NCI-H2171 treated with DMSO at 0.1 percent for 48 hours (cell line): ENCODE measurements around the gene FOXO3.
"Not testable (repeated sequence)": the region's sequence is repeated elsewhere in the genome, so short reads cannot be mapped to it uniquely, and the experiment has no call there.

Experiments
- DNase-seq: peaks from one replicate; lab custom pipeline; 2025; lab: John Stamatoyannopoulos, UW

FOXO3 gene

GRCh38 chr6:108556250-108556649, 4.5 kb upstream of the FOXO3 start:
- no peak for DNase-seq

- no peak for DNase-seq
Measured at GRCh38 chr6:108556866-108557493, 3.7 kb upstream of the FOXO3 start.

GRCh38 chr6:108557494-108558371, 3.0 kb upstream of the FOXO3 start:
- DNase-seq, result peak; percentile 88

GRCh38 chr6:108558372-108559096, 2.2 kb upstream of the FOXO3 start:
- peak; percentile 98 for DNase-seq

- peak; percentile 92 for DNase-seq
Measured at GRCh38 chr6:108559097-108559883, 1.4 kb upstream of the FOXO3 start.

- peak; percentile 86 for DNase-seq
Measured at GRCh38 chr6:108559884-108560462, 744 bp upstream of the FOXO3 start.

- not testable (repeated sequence) for DNase-seq
Measured at GRCh38 chr6:108561309-108561647, 561 bp downstream of the FOXO3 start.

GRCh38 chr6:108561742-108562502, 1.2 kb downstream of the FOXO3 start:
- peak; percentile 39 for DNase-seq

- peak; percentile 67 for DNase-seq
Measured at GRCh38 chr6:108562503-108562993, 1.8 kb downstream of the FOXO3 start.

GRCh38 chr6:108563292-108563691, 2.6 kb downstream of the FOXO3 start:
- DNase-seq, result no peak

- DNase-seq, result no peak
Measured at GRCh38 chr6:108564178-108564577, 3.5 kb downstream of the FOXO3 start.

- no peak for DNase-seq
Measured at GRCh38 chr6:108565091-108565766, 4.5 kb downstream of the FOXO3 start.

GRCh38 chr6:108565893-108566292, 5.2 kb downstream of the FOXO3 start:
- DNase-seq, result no peak

- no peak for DNase-seq
Measured at GRCh38 chr6:108566406-108566805, 5.7 kb downstream of the FOXO3 start.

- no peak for DNase-seq
Measured at GRCh38 chr6:108568101-108568500, 7.4 kb downstream of the FOXO3 start.

GRCh38 chr6:108568551-108569305, 8.0 kb downstream of the FOXO3 start:
- DNase-seq, result no peak

GRCh38 chr6:108570517-108570916, 9.8 kb downstream of the FOXO3 start:
- DNase-seq, result no peak

- DNase-seq, result no peak
Measured at GRCh38 chr6:108574457-108575141, 13.9 kb downstream of the FOXO3 start.
